ENCODE data around the gene PAQR4.

- TF ChIP-seq CTCF (IDR thresholded peaks at IDR 0.05) (no peak), ZFX (IDR thresholded peaks at IDR 0.05; ENCODE audit: borderline replicate concordance) (no peak)
These were observed 12.7 kb downstream of the PAQR4 start for GRCh38 chr16:2981899-2982250.
